K562 (cell line): ENCODE results near the gene UBE2B. TPM values are rescaled to one million over a fixed set of nuclear protein-coding genes. Genes with fewer than 3 reads are reported as not detected.

ENCODE experiments used
- DIDO1 ChIP-seq: fragments of 450-650 bp; IDR thresholded peaks from 2 replicates; pipeline ENCODE4 v1.6.1; 2016; ENCODE audit warnings: low read depth, missing biosample characterization, missing genetic modification characterization
- MAFG ChIP-seq: fragments of 450-650 bp; conservative IDR thresholded peaks from 2 replicates; pipeline ENCODE4 v1.6.1; 2016; ENCODE audit warnings: missing genetic modification characterization, missing compliant biosample characterization
- TOE1 ChIP-seq, 2 experiments: fragments of 450-650 bp in 1 of 2; sonication (generic) in 1 of 2; formaldehyde crosslinking in 1 of 2; IDR thresholded peaks; 2 replicates each; pipeline versions ENCODE4 v1.7.1 to v1.8.0; 2016 to 2022; ENCODE audit warnings: borderline replicate concordance in 2 of 2, mild to moderate bottlenecking in 2 of 2, antibody characterized with exemption in 1 of 2, inconsistent platforms in 1 of 2, low read depth in 1 of 2, missing genetic modification reagents in 1 of 2, moderate library complexity in 1 of 2
- ZNF316 ChIP-seq: fragments of 450-650 bp; IDR thresholded peaks from 2 replicates; pipeline ENCODE4 v1.6.1; 2016
- ZNF717 ChIP-seq: fragments of 250-450 bp; sonication (Bioruptor Pico); IDR thresholded peaks from 2 replicates; pipeline ENCODE4 v1.5.0; 2021
- polyA plus RNA-seq, 8 experiments: library from polyadenylated mRNA; depleted of rRNA in 4 of 8; stranded (reverse) in 5 of 8; unstranded in 3 of 8; fragments of >200 nt; fragmentation: Nextera tagmentation in 2 of 8; fragmentation: Illumina TruSeq in 1 of 8; extraction: Ambion mirVana in 2 of 8; extraction: Trizol in 1 of 8; gene quantifications; 2 replicates each; pipeline versions ENCODE4 v1.2.1 to v1.2.3, GENCODE V29; 2011 to 2014; ENCODE audit warnings: inconsistent platforms in 1 of 8, missing spikeins in 1 of 8
- total RNA-seq, 7 experiments: library from RNA; depleted of rRNA in 6 of 7; stranded (reverse); fragments of >200 nt in 6 of 7; fragmentation: Illumina TruSeq in 2 of 7; extraction: Trizol in 2 of 7; gene quantifications; 2 replicates each; pipeline versions ENCODE4 v1.2.1 to v1.2.3, GENCODE V29; 2011 to 2021; ENCODE audit warnings: low replicate concordance in 1 of 7
- TF ChIP-seq, protein P1 (sequence below), 2 experiments: fragments of 150-350 bp in 1 of 2; IDR thresholded peaks; 2 replicates each; pipeline ENCODE4 v1.6.1; 2012 to 2016; ENCODE audit warnings: low read depth in 2 of 2, low read length in 2 of 2, mild to moderate bottlenecking in 1 of 2, moderate library complexity in 1 of 2
- TF ChIP-seq, protein P2 (sequence below): sonication (generic); formaldehyde crosslinking; IDR thresholded peaks from 2 replicates; pipeline ENCODE4 v1.8.1; 2023; ENCODE audit warnings: missing genetic modification reagents, mild to moderate bottlenecking, borderline replicate concordance
- TF ChIP-seq, protein P3 (sequence below): sonication (generic); formaldehyde crosslinking; IDR thresholded peaks from 2 replicates; pipeline ENCODE4 v1.8.0; 2022; ENCODE audit warnings: mild to moderate bottlenecking, missing genetic modification reagents

UBE2B gene
- total and polyA plus RNA-seq, 9 of the 15 experiments (the other 6 are each of a cell fraction or from before 2014, with no cell fraction given), result 13.1 to 198 (median 75.5) TPM

DNA sequence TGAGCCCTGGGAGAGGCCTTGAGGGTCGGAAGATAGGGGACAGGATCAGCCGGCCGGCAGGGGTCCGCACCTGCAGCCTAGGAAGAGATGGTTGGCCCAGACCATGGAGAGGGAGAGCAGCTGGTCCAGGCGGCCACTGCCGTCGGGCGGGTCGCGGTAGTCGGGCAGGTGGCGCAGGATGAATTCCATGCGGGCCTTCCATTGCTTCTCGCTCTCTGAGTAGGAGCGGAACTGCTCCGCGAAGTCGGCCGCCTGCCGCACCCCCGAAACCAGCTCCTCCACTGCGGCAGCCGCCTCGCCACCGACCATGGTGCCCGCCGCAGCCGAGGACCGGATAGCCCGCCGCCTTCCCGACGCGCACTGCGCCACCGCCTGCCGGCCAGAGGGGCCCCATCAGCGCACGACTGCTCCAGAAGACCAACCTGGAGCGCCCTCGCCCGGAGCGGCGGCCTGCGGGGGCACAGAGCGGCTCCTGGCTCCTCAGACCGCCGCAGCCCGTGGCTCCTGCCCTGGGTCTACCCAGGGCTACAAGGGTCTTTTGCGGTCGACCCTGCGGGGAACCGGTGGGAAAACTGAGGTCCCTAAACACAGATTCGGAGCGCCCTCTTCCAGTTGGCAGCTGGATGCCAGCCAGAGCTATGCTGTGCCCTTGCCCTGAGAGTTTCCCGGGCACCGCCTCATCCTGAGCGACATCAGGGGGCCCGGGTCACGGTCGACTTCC, 40.3 kb downstream of the UBE2B start, which contains the start of gene CDKN2AIPNL (continued):
- TF ChIP-seq, protein P1, sequence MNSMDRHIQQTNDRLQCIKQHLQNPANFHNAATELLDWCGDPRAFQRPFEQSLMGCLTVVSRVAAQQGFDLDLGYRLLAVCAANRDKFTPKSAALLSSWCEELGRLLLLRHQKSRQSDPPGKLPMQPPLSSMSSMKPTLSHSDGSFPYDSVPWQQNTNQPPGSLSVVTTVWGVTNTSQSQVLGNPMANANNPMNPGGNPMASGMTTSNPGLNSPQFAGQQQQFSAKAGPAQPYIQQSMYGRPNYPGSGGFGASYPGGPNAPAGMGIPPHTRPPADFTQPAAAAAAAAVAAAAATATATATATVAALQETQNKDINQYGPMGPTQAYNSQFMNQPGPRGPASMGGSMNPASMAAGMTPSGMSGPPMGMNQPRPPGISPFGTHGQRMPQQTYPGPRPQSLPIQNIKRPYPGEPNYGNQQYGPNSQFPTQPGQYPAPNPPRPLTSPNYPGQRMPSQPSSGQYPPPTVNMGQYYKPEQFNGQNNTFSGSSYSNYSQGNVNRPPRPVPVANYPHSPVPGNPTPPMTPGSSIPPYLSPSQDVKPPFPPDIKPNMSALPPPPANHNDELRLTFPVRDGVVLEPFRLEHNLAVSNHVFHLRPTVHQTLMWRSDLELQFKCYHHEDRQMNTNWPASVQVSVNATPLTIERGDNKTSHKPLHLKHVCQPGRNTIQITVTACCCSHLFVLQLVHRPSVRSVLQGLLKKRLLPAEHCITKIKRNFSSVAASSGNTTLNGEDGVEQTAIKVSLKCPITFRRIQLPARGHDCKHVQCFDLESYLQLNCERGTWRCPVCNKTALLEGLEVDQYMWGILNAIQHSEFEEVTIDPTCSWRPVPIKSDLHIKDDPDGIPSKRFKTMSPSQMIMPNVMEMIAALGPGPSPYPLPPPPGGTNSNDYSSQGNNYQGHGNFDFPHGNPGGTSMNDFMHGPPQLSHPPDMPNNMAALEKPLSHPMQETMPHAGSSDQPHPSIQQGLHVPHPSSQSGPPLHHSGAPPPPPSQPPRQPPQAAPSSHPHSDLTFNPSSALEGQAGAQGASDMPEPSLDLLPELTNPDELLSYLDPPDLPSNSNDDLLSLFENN (IDR thresholded peaks at IDR 0.05; ENCODE audit: low read depth in 2 of 2, low read length in 2 of 2), result peak; percentile 11 to 45; a peak in 1 of 4 replicates
- peak; percentile 79; the same call in 1 of the 2 replicates for TF ChIP-seq DIDO1
- TF ChIP-seq ZNF316, result 0 out of 2 replicates have a peak, but pooled peaks have one; percentile 11
- TF ChIP-seq, protein P2, sequence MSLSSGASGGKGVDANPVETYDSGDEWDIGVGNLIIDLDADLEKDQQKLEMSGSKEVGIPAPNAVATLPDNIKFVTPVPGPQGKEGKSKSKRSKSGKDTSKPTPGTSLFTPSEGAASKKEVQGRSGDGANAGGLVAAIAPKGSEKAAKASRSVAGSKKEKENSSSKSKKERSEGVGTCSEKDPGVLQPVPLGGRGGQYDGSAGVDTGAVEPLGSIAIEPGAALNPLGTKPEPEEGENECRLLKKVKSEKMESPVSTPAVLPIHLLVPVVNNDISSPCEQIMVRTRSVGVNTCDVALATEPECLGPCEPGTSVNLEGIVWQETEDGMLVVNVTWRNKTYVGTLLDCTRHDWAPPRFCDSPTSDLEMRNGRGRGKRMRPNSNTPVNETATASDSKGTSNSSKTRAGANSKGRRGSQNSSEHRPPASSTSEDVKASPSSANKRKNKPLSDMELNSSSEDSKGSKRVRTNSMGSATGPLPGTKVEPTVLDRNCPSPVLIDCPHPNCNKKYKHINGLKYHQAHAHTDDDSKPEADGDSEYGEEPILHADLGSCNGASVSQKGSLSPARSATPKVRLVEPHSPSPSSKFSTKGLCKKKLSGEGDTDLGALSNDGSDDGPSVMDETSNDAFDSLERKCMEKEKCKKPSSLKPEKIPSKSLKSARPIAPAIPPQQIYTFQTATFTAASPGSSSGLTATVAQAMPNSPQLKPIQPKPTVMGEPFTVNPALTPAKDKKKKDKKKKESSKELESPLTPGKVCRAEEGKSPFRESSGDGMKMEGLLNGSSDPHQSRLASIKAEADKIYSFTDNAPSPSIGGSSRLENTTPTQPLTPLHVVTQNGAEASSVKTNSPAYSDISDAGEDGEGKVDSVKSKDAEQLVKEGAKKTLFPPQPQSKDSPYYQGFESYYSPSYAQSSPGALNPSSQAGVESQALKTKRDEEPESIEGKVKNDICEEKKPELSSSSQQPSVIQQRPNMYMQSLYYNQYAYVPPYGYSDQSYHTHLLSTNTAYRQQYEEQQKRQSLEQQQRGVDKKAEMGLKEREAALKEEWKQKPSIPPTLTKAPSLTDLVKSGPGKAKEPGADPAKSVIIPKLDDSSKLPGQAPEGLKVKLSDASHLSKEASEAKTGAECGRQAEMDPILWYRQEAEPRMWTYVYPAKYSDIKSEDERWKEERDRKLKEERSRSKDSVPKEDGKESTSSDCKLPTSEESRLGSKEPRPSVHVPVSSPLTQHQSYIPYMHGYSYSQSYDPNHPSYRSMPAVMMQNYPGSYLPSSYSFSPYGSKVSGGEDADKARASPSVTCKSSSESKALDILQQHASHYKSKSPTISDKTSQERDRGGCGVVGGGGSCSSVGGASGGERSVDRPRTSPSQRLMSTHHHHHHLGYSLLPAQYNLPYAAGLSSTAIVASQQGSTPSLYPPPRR (CRISPR knock-in tag), result no peak
- TF ChIP-seq ZNF717 (CRISPR knock-in tag), result no peak
- TF ChIP-seq MAFG (tag), result no peak
- peak; percentile 39 for TF ChIP-seq TOE1 (IDR thresholded peaks at IDR 0.05; ENCODE audit: borderline replicate concordance)
- TF ChIP-seq TOE1 (CRISPR knock-in tag; IDR thresholded peaks at IDR 0.05; ENCODE audit: borderline replicate concordance, low read depth), result peak; percentile 72; the same call in 1 of the 2 replicates
- TF ChIP-seq, protein P3, sequence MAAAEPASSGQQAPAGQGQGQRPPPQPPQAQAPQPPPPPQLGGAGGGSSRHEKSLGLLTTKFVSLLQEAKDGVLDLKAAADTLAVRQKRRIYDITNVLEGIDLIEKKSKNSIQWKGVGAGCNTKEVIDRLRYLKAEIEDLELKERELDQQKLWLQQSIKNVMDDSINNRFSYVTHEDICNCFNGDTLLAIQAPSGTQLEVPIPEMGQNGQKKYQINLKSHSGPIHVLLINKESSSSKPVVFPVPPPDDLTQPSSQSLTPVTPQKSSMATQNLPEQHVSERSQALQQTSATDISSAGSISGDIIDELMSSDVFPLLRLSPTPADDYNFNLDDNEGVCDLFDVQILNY (CRISPR knock-in tag), result peak; percentile 78; the same call in 1 of the 2 replicates
